Measurements from ENCODE around the gene CLCA1.

GRCh38 chr1:86499987-86500593, 31.4 kb downstream of the CLCA1 start:
- TF ChIP-seq, protein P1, sequence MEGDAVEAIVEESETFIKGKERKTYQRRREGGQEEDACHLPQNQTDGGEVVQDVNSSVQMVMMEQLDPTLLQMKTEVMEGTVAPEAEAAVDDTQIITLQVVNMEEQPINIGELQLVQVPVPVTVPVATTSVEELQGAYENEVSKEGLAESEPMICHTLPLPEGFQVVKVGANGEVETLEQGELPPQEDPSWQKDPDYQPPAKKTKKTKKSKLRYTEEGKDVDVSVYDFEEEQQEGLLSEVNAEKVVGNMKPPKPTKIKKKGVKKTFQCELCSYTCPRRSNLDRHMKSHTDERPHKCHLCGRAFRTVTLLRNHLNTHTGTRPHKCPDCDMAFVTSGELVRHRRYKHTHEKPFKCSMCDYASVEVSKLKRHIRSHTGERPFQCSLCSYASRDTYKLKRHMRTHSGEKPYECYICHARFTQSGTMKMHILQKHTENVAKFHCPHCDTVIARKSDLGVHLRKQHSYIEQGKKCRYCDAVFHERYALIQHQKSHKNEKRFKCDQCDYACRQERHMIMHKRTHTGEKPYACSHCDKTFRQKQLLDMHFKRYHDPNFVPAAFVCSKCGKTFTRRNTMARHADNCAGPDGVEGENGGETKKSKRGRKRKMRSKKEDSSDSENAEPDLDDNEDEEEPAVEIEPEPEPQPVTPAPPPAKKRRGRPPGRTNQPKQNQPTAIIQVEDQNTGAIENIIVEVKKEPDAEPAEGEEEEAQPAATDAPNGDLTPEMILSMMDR (IDR thresholded peaks at IDR 0.05; ENCODE audit: low read length): peak; percentile 99
- no peak for TF ChIP-seq EZH2 (IDR thresholded peaks at IDR 0.05; ENCODE audit: borderline replicate concordance, low read length)

Data from OCI-LY1 (cell line).